GM12878 (cell line): ENCODE measurements around the gene DUOXA1.

Source experiments
- CBFB ChIP-seq: IDR thresholded peaks from 2 replicates; pipeline ENCODE4 v1.6.1; 2016; ENCODE audit warnings: antibody characterized with exemption, low read depth
- EGR1 ChIP-seq, 2 experiments: IDR thresholded peaks; 1 replicate in 1 of 2; 2 replicates in 1 of 2; pipeline ENCODE4 v1.6.1; 2011 to 2012; ENCODE audit warnings: low read depth in 2 of 2, low read length in 2 of 2, borderline replicate concordance in 1 of 2, mild to moderate bottlenecking in 1 of 2, moderate library complexity in 1 of 2
- FOS ChIP-seq: IDR thresholded peaks from 3 replicates; pipeline ENCODE4 v1.6.1; 2011; ENCODE audit warnings: borderline replicate concordance; ENCODE audit not compliant: insufficient read length; ENCODE audit errors: extremely low read depth
- PBX3 ChIP-seq: IDR thresholded peaks from 2 replicates; pipeline ENCODE4 v1.6.1; 2011; ENCODE audit warnings: mild to moderate bottlenecking, low read depth, low read length, moderate library complexity; ENCODE audit not compliant: insufficient replicate concordance
- SP1 ChIP-seq: IDR thresholded peaks from one replicate; pipeline ENCODE4 v1.6.1; 2011; ENCODE audit warnings: low read depth, low read length
- USF2 ChIP-seq: IDR thresholded peaks from 2 replicates; pipeline ENCODE4 v1.6.1; 2011; ENCODE audit warnings: low read depth, low read length, improper control_type of control experiment, borderline replicate concordance
- ZNF207 ChIP-seq: fragments of 450-650 bp; IDR thresholded peaks from 2 replicates; pipeline ENCODE4 v1.6.1; 2014; ENCODE audit warnings: antibody characterized with exemption, mild to moderate bottlenecking, borderline replicate concordance
- ZNF384 ChIP-seq: IDR thresholded peaks from 2 replicates; pipeline ENCODE4 v1.6.1; 2012; ENCODE audit warnings: low read depth, mild to moderate bottlenecking, low read length, improper control_type of control experiment, borderline replicate concordance
- TF ChIP-seq, protein P1 (sequence below), 3 experiments: IDR thresholded peaks in 2 of 3; conservative IDR thresholded peaks in 1 of 3; 2 replicates each; pipeline ENCODE4 v1.5.1; 2011; ENCODE audit warnings: low read depth in 3 of 3, low read length in 3 of 3, mild to moderate bottlenecking in 3 of 3, control low read depth in 2 of 3, moderate library complexity in 2 of 3, inconsistent platforms in 1 of 3, mixed read lengths in 1 of 3; ENCODE audit not compliant: control insufficient read depth in 2 of 3, insufficient read depth in 1 of 3; ENCODE audit errors: extremely low read depth in 1 of 3
- TF ChIP-seq, protein P2 (sequence below): IDR thresholded peaks from 2 replicates; pipeline ENCODE4 v1.6.1; 2012; ENCODE audit warnings: mild to moderate bottlenecking, low read depth, low read length

- TF ChIP-seq, protein P1, sequence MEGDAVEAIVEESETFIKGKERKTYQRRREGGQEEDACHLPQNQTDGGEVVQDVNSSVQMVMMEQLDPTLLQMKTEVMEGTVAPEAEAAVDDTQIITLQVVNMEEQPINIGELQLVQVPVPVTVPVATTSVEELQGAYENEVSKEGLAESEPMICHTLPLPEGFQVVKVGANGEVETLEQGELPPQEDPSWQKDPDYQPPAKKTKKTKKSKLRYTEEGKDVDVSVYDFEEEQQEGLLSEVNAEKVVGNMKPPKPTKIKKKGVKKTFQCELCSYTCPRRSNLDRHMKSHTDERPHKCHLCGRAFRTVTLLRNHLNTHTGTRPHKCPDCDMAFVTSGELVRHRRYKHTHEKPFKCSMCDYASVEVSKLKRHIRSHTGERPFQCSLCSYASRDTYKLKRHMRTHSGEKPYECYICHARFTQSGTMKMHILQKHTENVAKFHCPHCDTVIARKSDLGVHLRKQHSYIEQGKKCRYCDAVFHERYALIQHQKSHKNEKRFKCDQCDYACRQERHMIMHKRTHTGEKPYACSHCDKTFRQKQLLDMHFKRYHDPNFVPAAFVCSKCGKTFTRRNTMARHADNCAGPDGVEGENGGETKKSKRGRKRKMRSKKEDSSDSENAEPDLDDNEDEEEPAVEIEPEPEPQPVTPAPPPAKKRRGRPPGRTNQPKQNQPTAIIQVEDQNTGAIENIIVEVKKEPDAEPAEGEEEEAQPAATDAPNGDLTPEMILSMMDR (IDR thresholded peaks at IDR 0.05 in 2 of 3, conservative IDR thresholded peaks at IDR 0.05 in 1 of 3; ENCODE audit: control insufficient read depth in 2 of 3, extremely low read depth in 1 of 3, insufficient read depth in 1 of 3, low read depth in 3 of 3, low read length in 3 of 3), result no peak
- TF ChIP-seq EGR1 (IDR thresholded peaks at IDR 0.05; ENCODE audit: borderline replicate concordance in 1 of 2, low read depth in 2 of 2, low read length in 2 of 2), result no peak
- TF ChIP-seq, protein P2, sequence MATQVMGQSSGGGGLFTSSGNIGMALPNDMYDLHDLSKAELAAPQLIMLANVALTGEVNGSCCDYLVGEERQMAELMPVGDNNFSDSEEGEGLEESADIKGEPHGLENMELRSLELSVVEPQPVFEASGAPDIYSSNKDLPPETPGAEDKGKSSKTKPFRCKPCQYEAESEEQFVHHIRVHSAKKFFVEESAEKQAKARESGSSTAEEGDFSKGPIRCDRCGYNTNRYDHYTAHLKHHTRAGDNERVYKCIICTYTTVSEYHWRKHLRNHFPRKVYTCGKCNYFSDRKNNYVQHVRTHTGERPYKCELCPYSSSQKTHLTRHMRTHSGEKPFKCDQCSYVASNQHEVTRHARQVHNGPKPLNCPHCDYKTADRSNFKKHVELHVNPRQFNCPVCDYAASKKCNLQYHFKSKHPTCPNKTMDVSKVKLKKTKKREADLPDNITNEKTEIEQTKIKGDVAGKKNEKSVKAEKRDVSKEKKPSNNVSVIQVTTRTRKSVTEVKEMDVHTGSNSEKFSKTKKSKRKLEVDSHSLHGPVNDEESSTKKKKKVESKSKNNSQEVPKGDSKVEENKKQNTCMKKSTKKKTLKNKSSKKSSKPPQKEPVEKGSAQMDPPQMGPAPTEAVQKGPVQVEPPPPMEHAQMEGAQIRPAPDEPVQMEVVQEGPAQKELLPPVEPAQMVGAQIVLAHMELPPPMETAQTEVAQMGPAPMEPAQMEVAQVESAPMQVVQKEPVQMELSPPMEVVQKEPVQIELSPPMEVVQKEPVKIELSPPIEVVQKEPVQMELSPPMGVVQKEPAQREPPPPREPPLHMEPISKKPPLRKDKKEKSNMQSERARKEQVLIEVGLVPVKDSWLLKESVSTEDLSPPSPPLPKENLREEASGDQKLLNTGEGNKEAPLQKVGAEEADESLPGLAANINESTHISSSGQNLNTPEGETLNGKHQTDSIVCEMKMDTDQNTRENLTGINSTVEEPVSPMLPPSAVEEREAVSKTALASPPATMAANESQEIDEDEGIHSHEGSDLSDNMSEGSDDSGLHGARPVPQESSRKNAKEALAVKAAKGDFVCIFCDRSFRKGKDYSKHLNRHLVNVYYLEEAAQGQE, result no peak
- no peak for TF ChIP-seq SP1
- TF ChIP-seq ZNF207, result no peak
- TF ChIP-seq CBFB, result no peak
- no peak for TF ChIP-seq USF2
- TF ChIP-seq ZNF384, result no peak
- no peak for TF ChIP-seq PBX3
- TF ChIP-seq FOS, result no peak
Observed at GRCh38 chr15:45122719-45123118, 7.0 kb downstream of the DUOXA1 start.
